ENCODE results near the gene PLXNA2. TPM values are rescaled to one million over a fixed set of nuclear protein-coding genes. Genes with fewer than 3 reads are reported as not detected.

Gene PLXNA2
- total RNA-seq, 4 donors from 2014 or later: 17.2 to 29.7 (median 24.6) TPM

- no peaks in the 10 kb centered on the region for H3K27me3 ChIP-seq
- no peak overlapping the region for H3K27ac ChIP-seq
- H3K4me1 ChIP-seq: peaks cover 0 to 37% (median 2%) of the 10 kb centered on the region in 4 donors
- WGBS, 2 donors: 43 to 46% methylated on average over 3 of the region's 3 CpGs
- no peaks in the 10 kb centered on the region for H3K9me3 ChIP-seq
- no peak for DNase-seq (ENCODE audit: low spot score in 2 of 2)
- no peak for TF ChIP-seq EP300 (IDR thresholded peaks at IDR 0.05)
- TF ChIP-seq CTCF (IDR thresholded peaks at IDR 0.05): no peak
- no peak for TF ChIP-seq POLR2A (IDR thresholded peaks at IDR 0.05)
- no peak overlapping the region for H3K4me3 ChIP-seq
- peaks cover 0 to 32% (median 0%) of the 10 kb centered on the region in 3 donors for H3K36me3 ChIP-seq
These were observed 30.4 kb downstream of the PLXNA2 start for GRCh38 chr1:208213786-208214185.

- no peak overlapping the region for H3K4me3 ChIP-seq
- H3K4me1 ChIP-seq: peaks cover 0 to 37% (median 7%) of the 10 kb centered on the region in 4 donors
- H3K27ac ChIP-seq: no peak overlapping the region
- TF ChIP-seq POLR2A (IDR thresholded peaks at IDR 0.05): no peak
- no peak for TF ChIP-seq CTCF (IDR thresholded peaks at IDR 0.05)
- no peak for TF ChIP-seq EP300 (IDR thresholded peaks at IDR 0.05)
- DNase-seq (ENCODE audit: low spot score in 2 of 2): no peak
- peaks cover 0 to 32% (median 0%) of the 10 kb centered on the region in 3 donors for H3K36me3 ChIP-seq
- no peaks in the 10 kb centered on the region for H3K9me3 ChIP-seq
- 92 to 93% methylated on average over 1 of the region's 1 CpG for WGBS, 2 donors
- no peaks in the 10 kb centered on the region for H3K27me3 ChIP-seq
These were observed 31.3 kb downstream of the PLXNA2 start for GRCh38 chr1:208212893-208213292.

GRCh38 chr1:208211921-208212843, 32.0 kb downstream of the PLXNA2 start:
- Histone ChIP-seq H3K9me3 (no peaks in the 10 kb centered on the region), H3K27me3 (no peaks in the 10 kb centered on the region), H3K4me1 (peaks cover 0 to 35% (median 7%) of the 10 kb centered on the region in 4 donors), H3K36me3 (peaks cover 0 to 25% (median 0%) of the 10 kb centered on the region in 3 donors), H3K4me3 (no peak overlapping the region), H3K27ac (no peak overlapping the region)
- 54 to 59% methylated on average over 8 of the region's 8 CpGs for WGBS, 2 donors
- DNase-seq (ENCODE audit: low spot score in 2 of 2): no peak
- TF ChIP-seq POLR2A (IDR thresholded peaks at IDR 0.05): no peak
- no peak for TF ChIP-seq EP300 (IDR thresholded peaks at IDR 0.05)
- no peak for TF ChIP-seq CTCF (IDR thresholded peaks at IDR 0.05)

- 85% methylated on average over 9 of the region's 9 CpGs for WGBS, 2 donors
- H3K36me3 ChIP-seq: peaks cover 0 to 6% (median 0%) of the 10 kb centered on the region in 3 donors
These were observed 34.1 kb downstream of the PLXNA2 start for GRCh38 chr1:208209896-208210589.

More at GRCh38 chr1:208209896-208210589, 34.1 kb downstream of the PLXNA2 start:
- DNase-seq (ENCODE audit: low spot score in 2 of 2): no peak
- H3K9me3 ChIP-seq: no peaks in the 10 kb centered on the region
- H3K27me3 ChIP-seq: no peaks in the 10 kb centered on the region
- H3K4me1 ChIP-seq: peaks cover 0 to 45% (median 11%) of the 10 kb centered on the region in 4 donors
- TF ChIP-seq POLR2A (IDR thresholded peaks at IDR 0.05) (no peak), EP300 (IDR thresholded peaks at IDR 0.05) (no peak), CTCF (IDR thresholded peaks at IDR 0.05) (no peak)
- no peak overlapping the region for H3K27ac ChIP-seq
- no peak overlapping the region for H3K4me3 ChIP-seq
